NCI-H2171 (cell line): ENCODE data around the gene CELA2A.
"Not testable (repeated sequence)": the region's sequence is repeated elsewhere in the genome, so short reads cannot be mapped to it uniquely, and the experiment has no call there.

Experiments used
- DNase-seq: peaks from one replicate; lab custom pipeline; 2025; lab: John Stamatoyannopoulos, UW

CELA2A gene

DNA sequence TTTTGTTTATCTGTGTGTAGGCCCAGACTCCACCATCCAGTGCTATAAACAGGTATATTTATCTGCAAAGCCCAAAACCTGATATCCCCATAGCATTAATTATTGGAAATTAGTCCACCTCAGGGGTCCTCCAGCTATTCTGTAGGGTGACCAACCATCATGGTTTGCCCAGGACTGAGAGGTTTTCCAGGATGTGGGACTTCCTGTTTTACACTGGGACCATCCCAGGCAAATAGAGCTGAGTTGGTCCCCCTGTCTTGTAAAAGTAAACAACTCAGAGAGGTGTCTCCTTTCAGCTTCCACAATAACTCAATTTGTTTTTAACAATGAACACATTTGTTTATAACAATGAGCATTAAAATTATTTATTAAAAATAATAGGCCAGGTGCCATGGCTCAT, 11.6 kb downstream of the CELA2A start:
- no peak for DNase-seq

DNA sequence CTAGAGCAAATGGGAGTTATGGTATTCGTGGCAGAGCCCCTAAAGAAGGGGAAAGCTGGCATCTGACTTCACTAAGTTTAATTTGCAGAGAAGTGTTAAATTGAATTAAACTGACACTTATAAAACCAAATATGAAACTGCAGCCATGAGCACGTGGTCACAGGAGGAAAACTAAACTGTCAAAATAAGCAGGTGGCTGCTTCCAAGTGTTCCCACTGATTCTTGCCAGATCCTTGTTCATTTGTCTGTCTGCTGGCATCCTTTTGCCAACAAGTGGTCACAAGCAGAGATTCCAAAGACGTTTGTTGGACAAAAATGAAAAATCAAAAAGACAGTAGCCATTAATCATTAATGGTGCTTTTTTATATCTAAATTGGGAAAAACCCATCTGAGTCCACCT, 12.8 kb downstream of the CELA2A start:
- DNase-seq: no peak

- DNase-seq: peak; percentile 68
Observed at GRCh38 chr1:15469821-15470448, 13.4 kb downstream of the CELA2A start.

DNA sequence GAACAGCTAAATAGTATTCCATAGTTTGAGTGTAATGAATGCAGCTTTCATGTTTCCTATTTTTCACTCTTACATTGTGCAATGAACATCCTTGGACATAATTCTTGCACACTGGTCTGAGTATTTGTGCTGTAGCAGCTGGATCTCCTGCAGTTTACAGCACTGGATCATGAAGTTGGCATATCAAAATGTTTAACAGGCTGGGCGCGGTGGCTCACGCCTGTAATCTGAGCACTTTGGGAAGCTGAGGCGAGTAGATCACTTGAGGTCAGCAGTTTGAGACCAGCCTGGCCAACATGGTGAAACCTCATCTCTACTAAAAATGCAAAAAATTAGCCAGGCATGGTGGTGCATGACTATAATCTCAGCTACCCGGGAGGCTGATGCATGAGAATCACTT, 14.5 kb downstream of the CELA2A start:
- not testable (repeated sequence) for DNase-seq

GRCh38 chr1:15471723-15472122, 15.2 kb downstream of the CELA2A start:
- DNase-seq: not testable (repeated sequence)

DNA sequence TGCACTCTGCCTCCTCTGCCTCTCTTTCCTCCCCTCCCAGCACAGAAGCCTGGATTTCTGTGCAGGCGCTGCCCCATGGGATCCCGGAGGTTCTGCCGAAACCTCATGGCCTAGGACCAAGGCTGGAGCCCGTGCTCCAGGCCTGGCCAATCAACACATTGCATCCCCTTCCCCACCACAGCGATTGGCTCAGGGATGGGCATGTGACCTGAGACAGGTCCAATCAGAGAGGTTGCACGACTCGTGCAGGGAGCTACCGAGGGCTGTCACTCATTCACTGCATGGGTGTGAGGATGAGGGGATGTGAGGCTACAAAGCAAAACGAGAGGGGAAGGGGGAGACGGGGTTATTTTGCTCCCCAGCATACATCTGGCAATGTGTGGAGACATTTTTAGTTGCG, 16.1 kb downstream of the CELA2A start:
- no peak for DNase-seq

GRCh38 chr1:15475752-15476314, 19.3 kb downstream of the CELA2A start, which contains the start of gene CELA2B:
Gene CELA2B, plus strand, starts transcription at chr1:15476104. Its CDS starts 22 bp downstream, at chr1:15476126.
- no peak for DNase-seq

GRCh38 chr1:15476927-15477326, 20.4 kb downstream of the CELA2A start:
- no peak for DNase-seq

GRCh38 chr1:15477646-15478212, 21.2 kb downstream of the CELA2A start:
- DNase-seq: no peak

DNA sequence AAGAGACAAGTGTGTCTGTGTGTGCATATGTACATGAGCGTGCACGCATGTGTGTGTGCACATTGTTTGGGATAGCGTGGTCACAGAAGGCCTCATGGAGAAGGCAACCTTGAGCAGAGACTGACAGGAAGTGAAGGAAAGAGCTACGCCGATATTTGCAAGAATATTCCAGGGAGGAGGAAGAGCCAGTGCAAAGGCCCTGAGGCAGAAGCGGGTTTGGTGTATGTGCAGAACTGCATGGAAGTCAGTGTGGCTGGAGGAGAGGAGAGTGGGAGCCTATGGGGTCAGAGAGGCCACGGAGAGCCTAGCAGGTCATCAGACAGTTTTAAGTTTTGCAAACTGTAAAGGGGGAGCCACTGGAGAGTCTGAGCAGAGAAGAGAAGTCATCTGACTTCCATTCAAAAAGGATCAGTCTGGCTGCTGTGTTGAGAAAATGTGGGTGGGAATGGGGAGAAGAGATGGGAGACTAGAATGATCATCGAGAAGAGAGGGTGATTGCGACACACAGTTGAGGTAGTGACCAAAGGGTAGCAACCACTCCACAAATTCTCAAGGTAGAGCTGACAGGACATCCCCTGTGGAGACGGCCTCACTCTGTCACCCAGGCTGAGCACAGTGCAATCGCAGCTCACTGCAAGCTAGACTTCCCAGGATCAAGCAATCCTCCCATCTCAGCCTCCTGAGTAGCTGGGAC, 23.3 kb downstream of the CELA2A start:
- no peak for DNase-seq

DNA sequence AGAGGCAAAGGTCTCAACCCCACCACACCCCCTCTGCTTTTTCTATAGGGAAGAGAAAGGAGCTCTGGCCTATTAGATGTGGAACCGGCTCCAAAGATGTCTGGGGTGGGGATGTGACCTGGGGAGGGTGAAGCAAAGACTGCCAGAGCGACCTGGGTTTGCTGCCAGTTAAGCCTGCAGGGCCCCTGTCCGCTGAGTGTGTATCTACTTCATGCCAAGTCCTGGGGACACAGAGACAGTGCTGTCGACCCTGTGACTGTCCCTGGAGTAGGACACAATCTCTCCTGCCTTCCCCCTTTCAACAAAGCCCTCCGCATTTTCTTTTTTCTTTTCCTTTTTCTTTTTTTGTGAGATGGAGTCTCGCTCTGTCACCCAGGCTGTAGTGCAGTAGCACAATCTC, 25.9 kb downstream of the CELA2A start:
- not testable (repeated sequence) for DNase-seq

GRCh38 chr1:15482983-15483543, 26.5 kb downstream of the CELA2A start:
- DNase-seq: not testable (repeated sequence)

DNA sequence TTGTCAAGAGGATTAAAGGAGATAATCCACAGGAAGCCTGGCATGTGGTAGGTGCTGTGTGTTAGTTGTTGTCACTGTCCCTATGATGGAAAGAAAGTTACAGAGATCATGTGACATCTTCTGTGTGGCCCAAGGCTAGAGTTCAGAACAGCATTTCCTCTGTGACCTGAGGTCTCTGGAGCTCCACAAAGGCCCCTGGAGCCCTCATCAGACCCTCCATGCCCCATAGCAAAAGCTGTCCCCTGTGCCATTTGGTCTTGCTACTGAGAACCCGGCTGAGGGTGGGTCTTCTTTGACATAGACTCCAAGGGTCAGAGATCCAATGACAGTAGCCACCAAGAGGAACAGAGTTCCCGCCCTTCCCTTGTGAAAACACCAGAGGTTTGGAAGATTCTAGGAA, 27.4 kb downstream of the CELA2A start:
- DNase-seq: no peak

- DNase-seq: not testable (repeated sequence)
Observed at GRCh38 chr1:15484443-15484842, 27.9 kb downstream of the CELA2A start.

DNA sequence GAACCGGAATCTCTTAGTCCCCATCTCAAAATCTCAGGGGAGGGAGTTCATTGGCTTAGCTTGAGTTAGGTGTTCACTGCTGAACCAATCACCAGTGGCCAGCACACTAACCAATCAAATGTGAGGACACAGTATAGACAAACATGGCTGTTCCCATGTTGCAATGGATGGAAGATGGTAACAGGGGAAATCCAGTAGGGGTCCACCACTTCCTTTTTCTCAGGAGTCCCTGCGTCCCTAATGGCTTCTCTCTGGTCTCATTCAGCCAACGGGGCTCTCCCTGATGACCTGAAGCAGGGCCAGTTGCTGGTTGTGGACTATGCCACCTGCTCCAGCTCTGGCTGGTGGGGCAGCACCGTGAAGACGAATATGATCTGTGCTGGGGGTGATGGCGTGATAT, 29.1 kb downstream of the CELA2A start:
- DNase-seq: no peak

GRCh38 chr1:15486844-15487610, 30.5 kb downstream of the CELA2A start:
- not testable (repeated sequence) for DNase-seq

DNA sequence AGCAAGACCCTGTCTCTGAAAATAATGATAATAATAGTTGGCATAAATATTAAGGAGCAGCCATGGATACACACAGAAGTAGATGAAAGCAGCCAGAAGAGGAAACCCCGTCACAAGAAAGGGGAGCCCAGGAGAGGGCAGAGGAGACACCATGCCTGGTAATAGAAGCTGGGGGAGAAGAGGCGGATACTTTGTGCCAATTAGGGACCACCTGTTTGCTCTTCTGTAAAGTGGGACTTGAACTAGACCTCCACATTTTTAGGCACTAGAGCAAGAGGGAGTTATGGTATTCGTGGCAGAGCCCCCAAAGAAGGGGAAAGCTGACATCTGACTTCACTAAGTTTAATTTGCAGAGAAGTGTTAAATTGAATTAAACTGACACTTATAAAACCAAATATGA, 31.8 kb downstream of the CELA2A start:
- DNase-seq: no peak

- peak; percentile 67 for DNase-seq
Observed at GRCh38 chr1:15489052-15489736, 32.7 kb downstream of the CELA2A start.

GRCh38 chr1:15491010-15491409, 34.5 kb downstream of the CELA2A start:
- DNase-seq: not testable (repeated sequence)

DNA sequence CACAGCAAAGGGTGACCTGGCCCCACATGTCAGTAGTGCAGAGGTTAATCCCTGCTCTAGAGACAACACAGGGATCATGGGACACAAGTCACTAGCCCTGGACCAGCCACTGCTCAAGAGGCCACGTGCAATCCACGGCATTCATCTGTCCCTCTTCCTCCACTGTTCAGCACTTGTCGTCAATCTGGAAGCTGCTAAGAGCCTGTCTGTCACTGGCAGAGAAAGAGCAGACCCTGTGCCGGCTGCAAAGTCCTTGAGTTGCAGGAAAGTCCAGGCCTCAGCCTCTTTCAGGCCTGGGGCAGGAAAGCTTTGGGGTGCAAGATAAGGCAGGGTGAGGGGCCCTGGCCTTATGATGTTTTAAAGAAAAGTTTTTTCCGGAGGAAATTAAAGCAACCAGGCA, 36.1 kb downstream of the CELA2A start:
- no peak for DNase-seq

GRCh38 chr1:15493869-15494390, 37.4 kb downstream of the CELA2A start:
- DNase-seq: no peak
